ENCODE data around the gene MARF1. TPM values are rescaled to one million over a fixed set of nuclear protein-coding genes. Genes with fewer than 3 reads are reported as not detected.

The MARF1 gene
- total and polyA plus RNA-seq, 9 of the 15 experiments (the other 6 are each of a cell fraction or from before 2014, with no cell fraction given), result 4.7 to 33.2 (median 11.7) TPM

DNA sequence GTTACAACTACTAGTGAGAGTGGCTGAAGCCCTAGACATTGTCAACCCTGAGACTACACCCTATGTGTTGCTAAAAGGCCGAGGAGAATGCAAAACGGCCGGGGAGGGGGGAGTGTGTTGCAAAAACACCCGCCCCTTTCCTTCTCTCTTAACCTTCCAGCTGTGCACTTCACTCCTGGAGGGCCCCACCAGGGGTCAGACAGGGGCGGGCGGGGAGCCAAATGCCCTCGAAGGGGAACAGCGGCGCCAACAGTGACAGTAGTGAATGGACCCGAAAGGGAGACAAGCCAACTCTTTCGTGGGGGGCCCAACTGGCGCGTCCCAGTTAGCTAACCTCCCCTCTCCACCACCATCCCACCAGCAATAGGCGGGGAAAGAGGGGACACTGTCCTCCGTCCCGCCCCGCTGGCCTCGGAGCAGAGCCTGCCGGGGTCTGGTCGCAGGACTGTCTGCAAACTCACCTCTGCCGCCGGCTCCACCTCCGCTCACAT is 352 bp downstream of the MARF1 start (continued):
- TF ChIP-seq, protein P1, sequence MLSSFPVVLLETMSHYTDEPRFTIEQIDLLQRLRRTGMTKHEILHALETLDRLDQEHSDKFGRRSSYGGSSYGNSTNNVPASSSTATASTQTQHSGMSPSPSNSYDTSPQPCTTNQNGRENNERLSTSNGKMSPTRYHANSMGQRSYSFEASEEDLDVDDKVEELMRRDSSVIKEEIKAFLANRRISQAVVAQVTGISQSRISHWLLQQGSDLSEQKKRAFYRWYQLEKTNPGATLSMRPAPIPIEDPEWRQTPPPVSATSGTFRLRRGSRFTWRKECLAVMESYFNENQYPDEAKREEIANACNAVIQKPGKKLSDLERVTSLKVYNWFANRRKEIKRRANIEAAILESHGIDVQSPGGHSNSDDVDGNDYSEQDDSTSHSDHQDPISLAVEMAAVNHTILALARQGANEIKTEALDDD (IDR thresholded peaks at IDR 0.05), result 0 out of 2 replicates have a peak, but pooled peaks have one; percentile 66
- peak; percentile 93 for TF ChIP-seq SMAD4 (CRISPR knock-in tag; conservative IDR thresholded peaks at IDR 0.05)

DNA sequence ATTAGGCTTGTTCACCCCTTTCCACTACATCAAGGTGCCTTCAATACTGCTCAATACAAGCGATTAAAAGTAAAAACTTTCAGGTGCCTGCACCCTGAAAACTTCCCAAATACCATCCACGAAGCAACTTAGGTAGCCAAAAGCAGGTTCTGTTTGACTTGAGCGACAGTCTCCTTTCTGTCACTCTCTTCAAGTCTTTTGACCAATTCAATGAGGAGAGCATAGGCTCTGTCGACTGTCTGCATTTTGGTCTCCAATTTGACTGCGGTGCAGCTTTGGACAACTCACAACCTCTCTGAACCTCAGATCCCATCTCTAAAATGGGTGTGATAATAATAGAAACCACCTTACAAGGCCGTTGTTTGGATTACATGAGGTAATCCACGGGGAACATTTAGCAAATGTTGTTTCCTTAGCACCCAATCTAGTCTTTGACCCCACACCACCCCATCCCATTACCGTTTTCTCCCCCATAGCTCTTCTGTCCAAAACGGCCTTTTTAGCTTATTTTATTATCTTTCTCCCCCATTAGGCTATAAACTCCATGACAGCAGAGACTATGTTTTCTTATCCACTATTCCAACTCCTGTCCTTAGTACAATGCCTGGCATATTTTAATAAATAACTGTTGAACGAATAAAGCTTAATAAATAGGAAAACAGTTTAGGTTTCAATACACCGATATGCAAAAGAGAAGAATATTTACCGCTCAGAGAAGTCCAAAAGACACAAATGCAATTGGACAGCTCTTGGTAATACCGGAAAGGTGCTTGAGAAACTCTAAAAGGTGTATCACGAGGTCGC is 999 bp downstream of the MARF1 start:
- ATAC-seq, result peak; percentile 4; the same call in 1 of the 3 replicates
- in situ Hi-C loops (cut with MboI), result no loop called here
- BruUV-seq (replicated peaks), result TSS peak; percentile 68
- TF ChIP-seq MEF2D (tag; conservative IDR thresholded peaks at IDR 0.05; ENCODE audit: low read depth) (no peak), SREBF2 (CRISPR knock-in tag; IDR thresholded peaks at IDR 0.05) (no peak), ZNF239 (CRISPR knock-in tag; IDR thresholded peaks at IDR 0.05) (peak; percentile 6; the same call in 1 of the 2 replicates), NBN (IDR thresholded peaks at IDR 0.05; ENCODE audit: low read depth) (peak; percentile 24; the same call in 1 of the 2 replicates), ZNF134 (CRISPR knock-in tag; conservative IDR thresholded peaks at IDR 0.05) (no peak), POU5F1 (IDR thresholded peaks at IDR 0.05; ENCODE audit: borderline replicate concordance, low read depth, low read length, partially characterized antibody) (no peak), RNF2 (IDR thresholded peaks at IDR 0.05) (no peak)
- TF ChIP-seq, protein P2, sequence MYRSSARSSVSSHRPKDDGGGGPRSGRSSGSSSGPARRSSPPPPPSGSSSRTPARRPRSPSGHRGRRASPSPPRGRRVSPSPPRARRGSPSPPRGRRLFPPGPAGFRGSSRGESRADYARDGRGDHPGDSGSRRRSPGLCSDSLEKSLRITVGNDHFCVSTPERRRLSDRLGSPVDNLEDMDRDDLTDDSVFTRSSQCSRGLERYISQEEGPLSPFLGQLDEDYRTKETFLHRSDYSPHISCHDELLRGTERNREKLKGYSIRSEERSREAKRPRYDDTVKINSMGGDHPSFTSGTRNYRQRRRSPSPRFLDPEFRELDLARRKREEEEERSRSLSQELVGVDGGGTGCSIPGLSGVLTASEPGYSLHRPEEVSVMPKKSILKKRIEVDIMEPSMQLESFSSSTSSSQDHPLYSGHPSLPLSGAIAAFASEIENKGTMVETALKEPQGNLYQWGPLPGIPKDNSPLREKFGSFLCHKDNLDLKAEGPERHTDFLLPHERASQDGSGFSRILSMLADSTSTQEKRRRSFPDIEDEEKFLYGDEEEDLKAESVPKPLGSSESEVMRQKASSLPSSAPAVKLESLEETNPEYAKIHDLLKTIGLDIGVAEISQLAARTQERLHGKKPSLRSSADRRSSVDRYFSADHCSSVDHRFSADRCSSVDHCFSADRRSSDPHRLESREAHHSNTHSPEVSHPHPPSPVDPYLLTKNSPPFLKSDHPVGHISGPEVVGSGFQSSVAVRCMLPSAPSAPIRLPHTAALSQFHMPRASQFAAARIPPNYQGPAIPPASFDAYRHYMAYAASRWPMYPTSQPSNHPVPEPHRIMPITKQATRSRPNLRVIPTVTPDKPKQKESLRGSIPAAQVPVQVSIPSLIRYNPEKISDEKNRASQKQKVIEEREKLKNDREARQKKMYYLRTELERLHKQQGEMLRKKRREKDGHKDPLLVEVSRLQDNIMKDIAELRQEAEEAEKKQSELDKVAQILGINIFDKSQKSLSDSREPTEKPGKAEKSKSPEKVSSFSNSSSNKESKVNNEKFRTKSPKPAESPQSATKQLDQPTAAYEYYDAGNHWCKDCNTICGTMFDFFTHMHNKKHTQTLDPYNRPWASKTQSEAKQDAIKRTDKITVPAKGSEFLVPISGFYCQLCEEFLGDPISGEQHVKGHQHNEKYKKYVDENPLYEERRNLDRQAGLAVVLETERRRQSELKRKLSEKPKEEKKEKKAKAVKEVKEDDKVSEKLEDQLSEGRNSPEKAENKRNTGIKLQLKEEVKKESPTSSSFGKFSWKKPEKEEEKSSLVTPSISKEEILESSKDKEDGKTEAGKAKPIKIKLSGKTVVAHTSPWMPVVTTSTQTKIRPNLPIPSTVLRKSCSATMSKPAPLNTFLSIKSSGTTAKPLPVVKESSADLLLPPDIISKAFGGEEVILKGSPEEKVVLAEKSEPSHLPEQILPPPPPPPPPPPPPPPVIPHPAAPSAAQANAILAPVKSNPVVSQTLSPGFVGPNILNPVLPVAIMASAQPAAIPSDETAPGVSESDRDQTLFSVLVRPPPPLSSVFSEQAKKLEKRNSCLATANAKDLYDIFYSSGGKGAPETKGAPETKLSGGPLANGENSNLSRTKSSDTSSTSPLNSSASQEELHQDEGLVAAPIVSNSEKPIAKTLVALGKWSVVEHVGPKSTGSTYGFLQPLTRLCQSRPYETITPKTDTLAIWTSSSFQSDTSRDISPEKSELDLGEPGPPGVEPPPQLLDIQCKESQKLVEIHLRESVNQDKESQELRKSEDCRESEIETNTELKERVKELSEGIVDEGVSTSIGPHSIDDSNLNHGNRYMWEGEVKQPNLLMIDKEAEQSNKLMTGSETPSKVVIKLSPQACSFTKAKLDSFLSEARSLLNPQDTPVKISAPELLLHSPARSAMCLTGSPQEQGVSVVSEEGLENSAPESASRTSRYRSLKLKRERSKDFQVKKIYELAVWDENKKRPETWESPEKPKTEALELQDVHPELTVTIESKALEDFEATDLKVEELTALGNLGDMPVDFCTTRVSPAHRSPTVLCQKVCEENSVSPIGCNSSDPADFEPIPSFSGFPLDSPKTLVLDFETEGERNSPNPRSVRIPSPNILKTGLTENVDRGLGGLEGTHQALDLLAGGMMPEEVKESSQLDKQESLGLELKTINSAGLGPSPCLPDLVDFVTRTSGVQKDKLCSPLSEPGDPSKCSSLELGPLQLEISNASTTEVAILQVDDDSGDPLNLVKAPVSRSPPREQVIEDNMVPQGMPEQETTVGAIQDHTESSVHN (IDR thresholded peaks at IDR 0.05; ENCODE audit: borderline replicate concordance in 1 of 2, low read depth in 1 of 2), result peak in 1 of 2 experiments; percentile 11; a peak in 1 of 4 replicates

More for the DNA sequence above, 999 bp downstream of the MARF1 start:
- CTCF ChIA-PET (ENCODE audit: low intra/inter-chr PET ratio), result interaction anchor here (0.6 to 1.7 kb wide), 2 partner anchors 21 to 40 kb away, joined by 3 to 6 read pairs; no protein-coding TSS in a partner anchor
- WGBS (ENCODE audit: insufficient coverage, low coverage, missing lambda C conversion rate), result 2% methylated on average over 15 of the region's 15 CpGs
- intact Hi-C loops (cut with micrococcal nuclease), result loop anchor here (10.0 kb wide), 2 partner anchors 67 to 217 kb away; no protein-coding TSS in a partner anchor
- Histone ChIP-seq H3K4me1 (replicated peaks in 1 of 2; ENCODE audit: control insufficient read depth in 2 of 2, insufficient read depth in 2 of 2, low read length in 2 of 2) (peaks cover 0 to 20% of the 10 kb centered on the region in 2 experiments; a peak in 4 of 5 replicates), H3K9me3 (replicated peaks; ENCODE audit: control insufficient read depth, insufficient read depth, low read depth, low read length) (no peaks in the 10 kb centered on the region), H3K4me2 (ENCODE audit: insufficient read depth, low read length) (peak overlapping the region; percentile 92), H3K27ac (ENCODE audit: extremely low read depth, low read depth, low read length) (peak overlapping the region; percentile 100), H2AFZ (ENCODE audit: low read depth, low read length) (peak overlapping the region; percentile 98), H3K79me2 (ENCODE audit: control insufficient read depth, insufficient read depth, low read length) (peaks cover 31% of the 10 kb centered on the region), H3K4me3 (peak overlapping the region; percentile 83), H3K9ac (ENCODE audit: insufficient read depth in 1 of 2, low read depth in 2 of 2, low read length in 2 of 2) (peak overlapping the region; percentile 83 to 95; a peak in 3 of 4 replicates), H3K9me1 (ENCODE audit: control insufficient read depth, insufficient read depth, low read length) (no peaks in the 10 kb centered on the region), H3K36me3 (ENCODE audit: control insufficient read depth, insufficient read depth, low read length) (peaks cover 22% of the 10 kb centered on the region), H3K27me3 (ENCODE audit: control insufficient read depth in 2 of 2, insufficient read depth in 2 of 2, low read length in 2 of 2) (no peaks in the 10 kb centered on the region), H4K20me1 (replicated peaks; ENCODE audit: control insufficient read depth, insufficient read depth, low read length) (no peaks in the 10 kb centered on the region)
- FAIRE-seq (peak; percentile 54), DNase-seq (ENCODE audit: extremely low read depth in 1 of 4, low spot score in 3 of 4) (peak in 1 of 4 experiments; percentile 38)
- POLR2A ChIA-PET, result interaction anchor here (0.5 to 2.3 kb wide), 13 partner anchors 9 to 450 kb away, joined by 3 to 18 read pairs (median 4); no protein-coding TSS in a partner anchor
